Measurements from ENCODE around the gene ATAD1. TPM values are rescaled to one million over a fixed set of nuclear protein-coding genes. Genes with fewer than 3 reads are reported as not detected.
A peak's percentile ranks its signal among the peaks of the same experiment; 100 is the strongest.

The ATAD1 gene
- total RNA-seq, 1 experiment from 2014 or later, result 15.7 TPM

DNA sequence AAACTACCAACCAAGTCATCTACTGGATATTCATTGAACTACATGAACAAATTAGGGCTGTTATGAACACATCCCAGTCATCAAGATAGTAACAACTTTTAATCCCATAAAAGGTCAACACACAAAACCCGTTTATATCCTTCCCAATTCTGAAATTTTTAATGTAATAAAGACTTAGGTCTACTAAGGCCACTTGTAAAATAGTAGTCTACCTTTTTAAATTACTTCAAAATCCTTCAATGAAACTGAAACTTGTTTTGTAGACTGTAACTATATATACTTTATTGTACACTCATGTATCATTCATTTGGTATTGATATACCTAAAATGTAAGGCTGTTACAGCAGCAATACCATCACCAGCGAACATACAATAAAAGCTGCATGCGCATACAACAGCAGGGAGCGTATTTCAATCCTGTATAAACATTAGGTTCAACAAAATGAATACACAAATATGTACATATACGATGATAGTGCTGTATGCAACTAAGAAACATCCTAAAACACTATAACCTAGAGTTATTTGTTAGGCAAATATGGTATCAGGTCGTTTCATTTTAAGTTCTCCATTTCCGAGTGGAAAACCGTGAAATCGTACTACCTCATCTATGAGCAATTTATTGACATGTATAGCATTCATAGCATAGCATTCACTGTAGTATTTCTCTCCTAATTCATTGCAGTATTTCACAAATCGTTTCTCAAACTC, 973 bp downstream of the ATAD1 start:
- Histone ChIP-seq H3K9ac (ENCODE audit: low read length) (peak overlapping the region; percentile 94), H3K27me3 (ENCODE audit: low read length) (no peaks in the 10 kb centered on the region), H3K9me3 (ENCODE audit: low read length) (no peaks in the 10 kb centered on the region), H3F3A (ENCODE audit: low read length, unreplicated experiment) (no peaks in the 10 kb centered on the region), H3K27ac (ENCODE audit: low read length) (peak overlapping the region; percentile 82), H3K4me3 (ENCODE audit: low read length) (peak overlapping the region; percentile 98), H3K9me2 (replicated peaks; ENCODE audit: low read length) (no peaks in the 10 kb centered on the region), H3K79me2 (ENCODE audit: low read length) (peaks cover 56% of the 10 kb centered on the region), H3K4me2 (ENCODE audit: low read length) (peak overlapping the region; percentile 89), H3K36me3 (ENCODE audit: low read depth, low read length) (peaks cover 6% of the 10 kb centered on the region; the same call in 1 of the 2 replicates), H2AFZ (ENCODE audit: low read length) (peak overlapping the region; percentile 93), H3K4me1 (ENCODE audit: insufficient read depth, low read length) (peaks cover 26% of the 10 kb centered on the region), H4K20me1 (ENCODE audit: low read length) (peaks cover 16% of the 10 kb centered on the region)
- TF ChIP-seq EZH2phosphoT487 (IDR thresholded peaks at IDR 0.05; ENCODE audit: borderline replicate concordance, low read length) (no peak), EZH2 (IDR thresholded peaks at IDR 0.05; ENCODE audit: low read length, unreplicated experiment) (no peak)
- TF ChIP-seq, protein P1, sequence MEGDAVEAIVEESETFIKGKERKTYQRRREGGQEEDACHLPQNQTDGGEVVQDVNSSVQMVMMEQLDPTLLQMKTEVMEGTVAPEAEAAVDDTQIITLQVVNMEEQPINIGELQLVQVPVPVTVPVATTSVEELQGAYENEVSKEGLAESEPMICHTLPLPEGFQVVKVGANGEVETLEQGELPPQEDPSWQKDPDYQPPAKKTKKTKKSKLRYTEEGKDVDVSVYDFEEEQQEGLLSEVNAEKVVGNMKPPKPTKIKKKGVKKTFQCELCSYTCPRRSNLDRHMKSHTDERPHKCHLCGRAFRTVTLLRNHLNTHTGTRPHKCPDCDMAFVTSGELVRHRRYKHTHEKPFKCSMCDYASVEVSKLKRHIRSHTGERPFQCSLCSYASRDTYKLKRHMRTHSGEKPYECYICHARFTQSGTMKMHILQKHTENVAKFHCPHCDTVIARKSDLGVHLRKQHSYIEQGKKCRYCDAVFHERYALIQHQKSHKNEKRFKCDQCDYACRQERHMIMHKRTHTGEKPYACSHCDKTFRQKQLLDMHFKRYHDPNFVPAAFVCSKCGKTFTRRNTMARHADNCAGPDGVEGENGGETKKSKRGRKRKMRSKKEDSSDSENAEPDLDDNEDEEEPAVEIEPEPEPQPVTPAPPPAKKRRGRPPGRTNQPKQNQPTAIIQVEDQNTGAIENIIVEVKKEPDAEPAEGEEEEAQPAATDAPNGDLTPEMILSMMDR (conservative IDR thresholded peaks at IDR 0.05; ENCODE audit: low read depth, low read length), result 0 out of 2 replicates have a peak, but pooled peaks have one; percentile 14
- intact Hi-C loops (cut with micrococcal nuclease), result no loop called here
- BruUV-seq (replicated peaks), result no TSS peak
- ATAC-seq (no peak), DNase-seq (peak; percentile 5)
- CTCF ChIA-PET, result no interaction called here
- POLR2A ChIA-PET (ENCODE audit: unreplicated experiment), result interaction anchor here (1.2 kb wide), 1 partner anchor 44 kb away, joined by 4 read pairs; no protein-coding TSS in a partner anchor

- H3F3A ChIP-seq (ENCODE audit: low read length, unreplicated experiment), result no peaks in the 10 kb centered on the region
- no TSS peak for BruUV-seq (replicated peaks)
- H3K4me2 ChIP-seq (ENCODE audit: low read length), result peak overlapping the region; percentile 89
- TF ChIP-seq, protein P1 (conservative IDR thresholded peaks at IDR 0.05; ENCODE audit: low read depth, low read length), result peak; percentile 39; the same call in 1 of the 2 replicates
- no peak for TF ChIP-seq EZH2phosphoT487 (IDR thresholded peaks at IDR 0.05; ENCODE audit: borderline replicate concordance, low read length)
- peaks cover 13% of the 10 kb centered on the region; the same call in 1 of the 2 replicates for H3K36me3 ChIP-seq (ENCODE audit: low read depth, low read length)
- peaks cover 16% of the 10 kb centered on the region for H4K20me1 ChIP-seq (ENCODE audit: low read length)
- ChIA-PET POLR2A (ENCODE audit: unreplicated experiment) (no interaction called here), CTCF (no interaction called here)
- H3K4me3 ChIP-seq (ENCODE audit: low read length), result peak overlapping the region; percentile 98
- DNase-seq (peak; percentile 18), ATAC-seq (no peak)
- H3K27ac ChIP-seq (ENCODE audit: low read length), result no peak overlapping the region
- H3K79me2 ChIP-seq (ENCODE audit: low read length), result peaks cover 64% of the 10 kb centered on the region
- no peaks in the 10 kb centered on the region for H3K9me2 ChIP-seq (replicated peaks; ENCODE audit: low read length)
- H3K4me1 ChIP-seq (ENCODE audit: insufficient read depth, low read length), result peaks cover 26% of the 10 kb centered on the region
- peak overlapping the region; percentile 94 for H3K9ac ChIP-seq (ENCODE audit: low read length)
- H2AFZ ChIP-seq (ENCODE audit: low read length), result no peak overlapping the region
- no peaks in the 10 kb centered on the region for H3K9me3 ChIP-seq (ENCODE audit: low read length)
- H3K27me3 ChIP-seq (ENCODE audit: low read length), result no peaks in the 10 kb centered on the region
- intact Hi-C loops (cut with micrococcal nuclease), result no loop called here
Observed at GRCh38 chr10:87816163-87816897, 1.7 kb downstream of the ATAD1 start.

Data from PC-3 (cell line).